HepG2 (cell line): ENCODE measurements around the gene TRPM1. TPM values are rescaled to one million over a fixed set of nuclear protein-coding genes. Genes with fewer than 3 reads are reported as not detected.
A peak's percentile ranks its signal among the peaks of the same experiment; 100 is the strongest.

Experiments
- ATAC-seq: fragments of 200-7000 bp; cut with Tn5 transposase; 3 replicates; pipeline ENCODE4 v1.9.1; 2020; ENCODE audit warnings: mild to moderate bottlenecking, moderate library complexity
- BruUV-seq: library from RNA; stranded (reverse); fragments of 400-500 nt; replicated peaks from 2 replicates; lab custom pipeline; 2021; lab: Mats Ljungman, UMichigan
- CTCF ChIA-PET: fragments of 300-600 bp; formaldehyde crosslinking; extraction: SDS; loops from one replicate; lab custom pipeline; 2021; ENCODE audit warnings: low total read pairs, inconsistent platforms, low intra/inter-chr PET ratio; lab: Yijun Ruan, JAX
- POLR2A ChIA-PET: fragments of 350-600 bp; sonication (Branson Sonifier 250); formaldehyde crosslinking; loops from one replicate; lab custom pipeline; 2020; ENCODE audit warnings: antibody characterized with exemption, inconsistent platforms; lab: Yijun Ruan, JAX
- DNase-seq: peaks from one replicate; pipeline ENCODE4 v3.0.0-alpha.2; 2015; ENCODE audit warnings: low spot score
- FAIRE-seq: peaks from 3 replicates; lab custom pipeline; 2011; peaks lifted over from hg19 to GRCh38; lab: Jason Lieb, UNC
- H2AFZ ChIP-seq: one replicate; pipeline ENCODE4 v1.6.1; 2011; ENCODE audit warnings: low read length, inconsistent platforms
- H3K27ac ChIP-seq: fragments of 300-600 bp; 3 replicates; pipeline ENCODE4 v1.8.0; 2011; ENCODE audit warnings: mixed run types, mild to moderate bottlenecking, mixed read lengths, low read length, inconsistent platforms; ENCODE audit not compliant: insufficient read depth; ENCODE audit errors: extremely low read length
- H3K27me3 ChIP-seq, 2 experiments: fragments of 200-600 bp in 1 of 2; 2 replicates in 1 of 2; 3 replicates in 1 of 2; pipeline versions ENCODE4 v1.6.0 to v1.8.0; 2011; ENCODE audit warnings: low read length in 2 of 2, mild to moderate bottlenecking in 2 of 2, moderate library complexity in 2 of 2, inconsistent platforms in 1 of 2; ENCODE audit not compliant: insufficient read depth in 2 of 2, control insufficient read depth in 1 of 2
- H3K36me3 ChIP-seq, 2 experiments: fragments of 200-600 bp in 1 of 2; replicated peaks in 1 of 2; 2 replicates in 1 of 2; 3 replicates in 1 of 2; pipeline versions ENCODE4 v1.5.1 to v1.8.0; 2011; ENCODE audit warnings: low read length in 2 of 2, inconsistent platforms in 1 of 2; ENCODE audit not compliant: insufficient read depth in 2 of 2, control insufficient read depth in 1 of 2
- H3K4me1 ChIP-seq: 2 replicates; pipeline ENCODE4 v1.5.1; 2012; ENCODE audit warnings: low read length, inconsistent platforms; ENCODE audit not compliant: insufficient read depth
- H3K4me2 ChIP-seq: 2 replicates; pipeline ENCODE4 v1.6.0; 2011; ENCODE audit warnings: low read depth, low read length, inconsistent platforms
- H3K4me3 ChIP-seq, 3 experiments: fragments of 200-600 bp in 1 of 3; sonication (generic), shearing (Covaris generic) in 1 of 3; replicated peaks in 1 of 3; 2 replicates each; pipeline ENCODE4 v1.5.1; 2011 to 2016; ENCODE audit warnings: low read length in 3 of 3, inconsistent platforms in 2 of 3, low read depth in 2 of 3, mild to moderate bottlenecking in 2 of 3, control low read depth in 1 of 3, mixed read lengths in 1 of 3; ENCODE audit not compliant: insufficient read depth in 1 of 3
- H3K79me2 ChIP-seq: one replicate; pipeline ENCODE4 v1.6.1; 2011; ENCODE audit warnings: low read length, inconsistent platforms; ENCODE audit not compliant: insufficient read depth
- H3K9ac ChIP-seq: 2 replicates; pipeline ENCODE4 v1.6.0; 2011; ENCODE audit warnings: mild to moderate bottlenecking, low read depth, low read length, inconsistent platforms; ENCODE audit not compliant: insufficient read depth
- H3K9me3 ChIP-seq: 2 replicates; pipeline ENCODE4 v1.5.1; 2012; ENCODE audit warnings: mild to moderate bottlenecking, low read length
- H4K20me1 ChIP-seq: 2 replicates; pipeline ENCODE4 v1.6.0; 2011; ENCODE audit warnings: inconsistent platforms, mild to moderate bottlenecking, low read length, moderate library complexity; ENCODE audit not compliant: insufficient read depth
- FOSL1 ChIP-seq: sonication (generic); formaldehyde crosslinking; IDR thresholded peaks from 2 replicates; pipeline ENCODE4 v1.9.0; 2021; ENCODE audit warnings: missing genetic modification reagents, borderline replicate concordance
- SP5 ChIP-seq: IDR thresholded peaks from 2 replicates; pipeline ENCODE4 v1.6.1; 2016; ENCODE audit warnings: low read depth, borderline replicate concordance
- ZNF441 ChIP-seq: sonication (generic); formaldehyde crosslinking; IDR thresholded peaks from 2 replicates; pipeline ENCODE4 v1.7.0; 2021; ENCODE audit warnings: missing genetic modification reagents, borderline replicate concordance
- WGBS: methylation state at CpG from one replicate; pipeline ENCODE4 v1.1.6; 2017; ENCODE audit warnings: low lambda C conversion rate; 5-methylcytosine and 5-hydroxymethylcytosine counted together
- in situ Hi-C: cut with HindIII; loops from 2 replicates; pipeline ENCODE4 v1.10.0; 2017; ENCODE audit warnings: low pct_unique_long_range_greater_than_20kb; ENCODE audit not compliant: extremely low pct_ligation_motif_present
- intact Hi-C: fragments of 100-400 bp; cut with micrococcal nuclease; formaldehyde crosslinking; loops from one replicate; pipeline ENCODE4 v1.10.0; 2022; ENCODE audit not compliant: unreplicated experiment
- polyA plus RNA-seq, 8 experiments: library from polyadenylated mRNA; depleted of rRNA in 3 of 8; stranded (reverse) in 7 of 8; unstranded in 1 of 8; fragments of >200 nt; fragmentation: Illumina TruSeq in 4 of 8; extraction: Trizol in 4 of 8; gene quantifications; 2 replicates each; pipeline versions ENCODE4 v1.2.1 to v1.2.3, GENCODE V29; 2011 to 2016; ENCODE audit warnings: low read depth in 4 of 8, missing spikeins in 1 of 8, mixed read lengths in 1 of 8; ENCODE audit not compliant: insufficient read depth in 1 of 8
- total RNA-seq, 5 experiments: library from RNA; depleted of rRNA; stranded (reverse); fragments of >200 nt; fragmentation: Illumina TruSeq; extraction: Trizol; gene quantifications; 2 replicates each; pipeline ENCODE4 v1.2.3, GENCODE V29; 2016; ENCODE audit warnings: low read depth in 1 of 5
- TF ChIP-seq, protein P1 (sequence below): sonication (generic); formaldehyde crosslinking; IDR thresholded peaks from 2 replicates; pipeline ENCODE4 v1.4.0; 2020; ENCODE audit warnings: low read depth, missing genetic modification reagents
- TF ChIP-seq, protein P2 (sequence below): sonication (generic); formaldehyde crosslinking; IDR thresholded peaks from 2 replicates; pipeline ENCODE4 v1.5.1; 2020; ENCODE audit warnings: mild to moderate bottlenecking, missing genetic modification reagents, moderate library complexity
- TF ChIP-seq, protein P3 (sequence below): sonication (generic); formaldehyde crosslinking; IDR thresholded peaks from 2 replicates; pipeline ENCODE4 v1.4.0; 2020; ENCODE audit warnings: mild to moderate bottlenecking, missing genetic modification reagents

Gene TRPM1
- total and polyA plus RNA-seq, 2 of the 13 experiments (the other 11 are each of a cell fraction or from before 2014, with no cell fraction given), result not detected

DNA sequence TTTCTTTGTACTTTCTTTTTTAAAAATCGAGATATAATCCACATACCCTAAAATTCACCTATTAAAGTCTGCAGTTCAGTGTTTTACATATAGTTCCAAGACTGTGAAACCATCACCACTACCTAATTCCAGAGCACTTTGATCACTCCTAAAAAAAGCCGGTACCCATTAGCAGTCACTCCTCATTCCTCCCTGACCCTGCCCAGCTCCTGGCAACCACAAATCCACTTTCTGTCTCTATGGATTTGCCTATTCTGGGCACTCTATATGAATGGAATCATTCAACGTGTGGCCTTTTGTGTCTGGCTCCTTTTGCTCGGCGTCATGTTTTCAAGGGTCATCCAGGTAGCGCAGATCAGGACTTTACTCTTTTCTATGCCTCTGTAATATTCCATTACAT is 17.3 kb downstream of the TRPM1 start:
- no peaks in the 10 kb centered on the region for H3K36me3 ChIP-seq
- in situ Hi-C loops (no loop called here), intact Hi-C loops (no loop called here)
- no peaks in the 10 kb centered on the region; a peak in 1 of 5 replicates for H3K27me3 ChIP-seq
- H3K4me2 ChIP-seq, result peak overlapping the region; percentile 70
- H3K9ac ChIP-seq, result no peak overlapping the region
- ATAC-seq, result no peak
- no peaks in the 10 kb centered on the region for H3K9me3 ChIP-seq
- peak overlapping the region in 2 of 3 experiments; percentile 13 to 58; a peak in 1 of 6 replicates for H3K4me3 ChIP-seq
- POLR2A ChIA-PET, result interaction anchor here (1.4 kb wide), 1 partner anchor 9 kb away, joined by 5 read pairs; no protein-coding TSS in a partner anchor
- H3K4me1 ChIP-seq, result peaks cover 69% of the 10 kb centered on the region
- H4K20me1 ChIP-seq, result no peaks in the 10 kb centered on the region
- no peak overlapping the region for H3K27ac ChIP-seq
- DNase-seq, result no peak
- no peaks in the 10 kb centered on the region for H3K79me2 ChIP-seq
- 52% methylated on average over 6 of the region's 6 CpGs for WGBS
- CTCF ChIA-PET, result no interaction called here
- BruUV-seq, result no TSS peak
- no peak overlapping the region for H2AFZ ChIP-seq
- no peak for FAIRE-seq
- TF ChIP-seq FOSL1, result no peak
- TF ChIP-seq ZNF441, result no peak
- TF ChIP-seq, protein P1, sequence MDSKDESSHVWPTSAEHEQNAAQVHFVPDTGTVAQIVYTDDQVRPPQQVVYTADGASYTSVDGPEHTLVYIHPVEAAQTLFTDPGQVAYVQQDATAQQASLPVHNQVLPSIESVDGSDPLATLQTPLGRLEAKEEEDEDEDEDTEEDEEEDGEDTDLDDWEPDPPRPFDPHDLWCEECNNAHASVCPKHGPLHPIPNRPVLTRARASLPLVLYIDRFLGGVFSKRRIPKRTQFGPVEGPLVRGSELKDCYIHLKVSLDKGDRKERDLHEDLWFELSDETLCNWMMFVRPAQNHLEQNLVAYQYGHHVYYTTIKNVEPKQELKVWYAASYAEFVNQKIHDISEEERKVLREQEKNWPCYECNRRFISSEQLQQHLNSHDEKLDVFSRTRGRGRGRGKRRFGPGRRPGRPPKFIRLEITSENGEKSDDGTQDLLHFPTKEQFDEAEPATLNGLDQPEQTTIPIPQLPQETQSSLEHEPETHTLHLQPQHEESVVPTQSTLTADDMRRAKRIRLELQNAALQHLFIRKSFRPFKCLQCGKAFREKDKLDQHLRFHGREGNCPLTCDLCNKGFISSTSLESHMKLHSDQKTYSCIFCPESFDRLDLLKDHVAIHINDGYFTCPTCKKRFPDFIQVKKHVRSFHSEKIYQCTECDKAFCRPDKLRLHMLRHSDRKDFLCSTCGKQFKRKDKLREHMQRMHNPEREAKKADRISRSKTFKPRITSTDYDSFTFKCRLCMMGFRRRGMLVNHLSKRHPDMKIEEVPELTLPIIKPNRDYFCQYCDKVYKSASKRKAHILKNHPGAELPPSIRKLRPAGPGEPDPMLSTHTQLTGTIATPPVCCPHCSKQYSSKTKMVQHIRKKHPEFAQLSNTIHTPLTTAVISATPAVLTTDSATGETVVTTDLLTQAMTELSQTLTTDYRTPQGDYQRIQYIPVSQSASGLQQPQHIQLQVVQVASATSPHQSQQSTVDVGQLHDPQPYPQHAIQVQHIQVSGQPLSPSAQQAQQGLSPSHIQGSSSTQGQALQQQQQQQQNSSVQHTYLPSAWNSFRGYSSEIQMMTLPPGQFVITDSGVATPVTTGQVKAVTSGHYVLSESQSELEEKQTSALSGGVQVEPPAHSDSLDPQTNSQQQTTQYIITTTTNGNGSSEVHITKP (CRISPR knock-in tag), result no peak

DNA sequence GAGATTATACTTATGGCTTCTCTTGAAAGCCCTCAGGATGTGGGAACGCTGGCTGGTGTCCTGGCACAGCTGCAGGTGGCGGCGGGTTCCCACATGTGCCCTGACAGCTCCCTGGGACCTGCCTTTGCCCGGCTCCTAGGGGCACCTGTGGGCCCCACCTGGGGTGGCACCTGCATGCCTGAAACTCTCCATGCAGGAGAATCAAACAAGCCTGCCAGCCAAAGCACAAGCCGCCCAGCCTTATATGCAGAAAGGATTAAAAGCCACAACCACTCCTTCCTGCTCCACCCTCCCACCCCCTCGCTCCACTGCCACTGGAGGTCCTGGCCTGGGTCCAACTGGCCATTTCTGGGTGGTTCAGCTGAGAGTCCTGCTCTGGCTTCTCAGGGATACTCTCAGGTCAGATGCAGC is 18.1 kb downstream of the TRPM1 start:
- no peaks in the 10 kb centered on the region for H3K36me3 ChIP-seq
- H4K20me1 ChIP-seq, result no peaks in the 10 kb centered on the region
- DNase-seq, result peak; percentile 48
- peak overlapping the region; percentile 70 for H3K4me2 ChIP-seq
- H3K4me3 ChIP-seq, result peak overlapping the region; percentile 13 to 58 (median 26); a peak in 3 of 6 replicates
- H3K27me3 ChIP-seq, result no peaks in the 10 kb centered on the region; a peak in 1 of 5 replicates
- no peaks in the 10 kb centered on the region for H3K79me2 ChIP-seq
- in situ Hi-C loops, result no loop called here
- 37% methylated on average over 5 of the region's 6 CpGs for WGBS
- peak; percentile 81 for ATAC-seq
- intact Hi-C loops, result no loop called here
- 0 out of 2 replicates have a peak overlapping the region, but pooled peaks have one; percentile 5 for H3K9ac ChIP-seq
- no peak overlapping the region for H3K27ac ChIP-seq
- FAIRE-seq, result no peak
- BruUV-seq, result no TSS peak
- ChIA-PET POLR2A (interaction anchor here (1.4 kb wide), 1 partner anchor 10 kb away, joined by 5 read pairs; no protein-coding TSS in a partner anchor), CTCF (no interaction called here)
- H3K4me1 ChIP-seq, result peaks cover 61% of the 10 kb centered on the region
- H2AFZ ChIP-seq, result peak overlapping the region; percentile 73
- no peaks in the 10 kb centered on the region for H3K9me3 ChIP-seq
- TF ChIP-seq, protein P2, sequence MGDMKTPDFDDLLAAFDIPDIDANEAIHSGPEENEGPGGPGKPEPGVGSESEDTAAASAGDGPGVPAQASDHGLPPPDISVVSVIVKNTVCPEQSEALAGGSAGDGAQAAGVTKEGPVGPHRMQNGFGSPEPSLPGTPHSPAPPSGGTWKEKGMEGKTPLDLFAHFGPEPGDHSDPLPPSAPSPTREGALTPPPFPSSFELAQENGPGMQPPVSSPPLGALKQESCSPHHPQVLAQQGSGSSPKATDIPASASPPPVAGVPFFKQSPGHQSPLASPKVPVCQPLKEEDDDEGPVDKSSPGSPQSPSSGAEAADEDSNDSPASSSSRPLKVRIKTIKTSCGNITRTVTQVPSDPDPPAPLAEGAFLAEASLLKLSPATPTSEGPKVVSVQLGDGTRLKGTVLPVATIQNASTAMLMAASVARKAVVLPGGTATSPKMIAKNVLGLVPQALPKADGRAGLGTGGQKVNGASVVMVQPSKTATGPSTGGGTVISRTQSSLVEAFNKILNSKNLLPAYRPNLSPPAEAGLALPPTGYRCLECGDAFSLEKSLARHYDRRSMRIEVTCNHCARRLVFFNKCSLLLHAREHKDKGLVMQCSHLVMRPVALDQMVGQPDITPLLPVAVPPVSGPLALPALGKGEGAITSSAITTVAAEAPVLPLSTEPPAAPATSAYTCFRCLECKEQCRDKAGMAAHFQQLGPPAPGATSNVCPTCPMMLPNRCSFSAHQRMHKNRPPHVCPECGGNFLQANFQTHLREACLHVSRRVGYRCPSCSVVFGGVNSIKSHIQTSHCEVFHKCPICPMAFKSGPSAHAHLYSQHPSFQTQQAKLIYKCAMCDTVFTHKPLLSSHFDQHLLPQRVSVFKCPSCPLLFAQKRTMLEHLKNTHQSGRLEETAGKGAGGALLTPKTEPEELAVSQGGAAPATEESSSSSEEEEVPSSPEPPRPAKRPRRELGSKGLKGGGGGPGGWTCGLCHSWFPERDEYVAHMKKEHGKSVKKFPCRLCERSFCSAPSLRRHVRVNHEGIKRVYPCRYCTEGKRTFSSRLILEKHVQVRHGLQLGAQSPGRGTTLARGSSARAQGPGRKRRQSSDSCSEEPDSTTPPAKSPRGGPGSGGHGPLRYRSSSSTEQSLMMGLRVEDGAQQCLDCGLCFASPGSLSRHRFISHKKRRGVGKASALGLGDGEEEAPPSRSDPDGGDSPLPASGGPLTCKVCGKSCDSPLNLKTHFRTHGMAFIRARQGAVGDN, result peak; percentile 22; the same call in 1 of the 2 replicates
- TF ChIP-seq, protein P3, sequence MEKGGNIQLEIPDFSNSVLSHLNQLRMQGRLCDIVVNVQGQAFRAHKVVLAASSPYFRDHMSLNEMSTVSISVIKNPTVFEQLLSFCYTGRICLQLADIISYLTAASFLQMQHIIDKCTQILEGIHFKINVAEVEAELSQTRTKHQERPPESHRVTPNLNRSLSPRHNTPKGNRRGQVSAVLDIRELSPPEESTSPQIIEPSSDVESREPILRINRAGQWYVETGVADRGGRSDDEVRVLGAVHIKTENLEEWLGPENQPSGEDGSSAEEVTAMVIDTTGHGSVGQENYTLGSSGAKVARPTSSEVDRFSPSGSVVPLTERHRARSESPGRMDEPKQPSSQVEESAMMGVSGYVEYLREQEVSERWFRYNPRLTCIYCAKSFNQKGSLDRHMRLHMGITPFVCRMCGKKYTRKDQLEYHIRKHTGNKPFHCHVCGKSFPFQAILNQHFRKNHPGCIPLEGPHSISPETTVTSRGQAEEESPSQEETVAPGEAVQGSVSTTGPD (CRISPR knock-in tag), result no peak
- 0 out of 2 replicates have a peak, but pooled peaks have one; percentile 30 for TF ChIP-seq SP5 (CRISPR knock-in tag)
